A549 (cell line): ENCODE results near the gene ME2.

Source experiments
- CEBPB ChIP-seq, 2 experiments: fragments of >200 bp in 1 of 2; sonication (Bioruptor Twin) in 1 of 2; formaldehyde crosslinking in 1 of 2; IDR thresholded peaks; 2 replicates each; pipeline ENCODE4 v1.6.1; 2012 to 2016
- CHD2 ChIP-seq: fragments of 150-350 bp; IDR thresholded peaks from 2 replicates; pipeline ENCODE4 v1.6.1; 2014; ENCODE audit warnings: low read length; ENCODE audit not compliant: partially characterized antibody
- KDM1A ChIP-seq: fragments of 200-600 bp; sonication (generic); IDR thresholded peaks from 2 replicates; pipeline ENCODE4 v1.6.1; 2016; ENCODE audit warnings: low read depth, mild to moderate bottlenecking
- MAZ ChIP-seq: fragments of 150-350 bp; IDR thresholded peaks from 2 replicates; pipeline ENCODE4 v1.6.1; 2014; ENCODE audit warnings: antibody characterized with exemption, low read depth, low read length, borderline replicate concordance
- MYC ChIP-seq: IDR thresholded peaks from 2 replicates; pipeline ENCODE4 v1.6.1; 2012; ENCODE audit warnings: mild to moderate bottlenecking, inconsistent platforms, low read length, improper control_type of control experiment, borderline replicate concordance
- POLR2A ChIP-seq: IDR thresholded peaks from 2 replicates; pipeline ENCODE4 v1.6.1; 2012; ENCODE audit warnings: mild to moderate bottlenecking, low read length
- RAD21 ChIP-seq, 2 experiments: fragments of >200 bp in 1 of 2; sonication (Bioruptor Twin) in 1 of 2; formaldehyde crosslinking in 1 of 2; IDR thresholded peaks in 1 of 2; conservative IDR thresholded peaks in 1 of 2; 2 replicates in 1 of 2; 3 replicates in 1 of 2; pipeline ENCODE4 v1.6.1; 2012 to 2018; ENCODE audit warnings: inconsistent platforms in 1 of 2
- RCOR1 ChIP-seq: fragments of 150-350 bp; IDR thresholded peaks from 2 replicates; pipeline ENCODE4 v1.6.1; 2014; ENCODE audit warnings: antibody characterized with exemption, low read length, low read depth
- TF ChIP-seq, protein P1 (sequence below): fragments of >200 bp; sonication (Bioruptor Twin); formaldehyde crosslinking; IDR thresholded peaks from 3 replicates; pipeline ENCODE4 v1.5.1; 2016
- TF ChIP-seq, protein P2 (sequence below): fragments of 450-650 bp; IDR thresholded peaks from 2 replicates; pipeline ENCODE4 v1.6.1; 2014; ENCODE audit warnings: antibody characterized with exemption

DNA sequence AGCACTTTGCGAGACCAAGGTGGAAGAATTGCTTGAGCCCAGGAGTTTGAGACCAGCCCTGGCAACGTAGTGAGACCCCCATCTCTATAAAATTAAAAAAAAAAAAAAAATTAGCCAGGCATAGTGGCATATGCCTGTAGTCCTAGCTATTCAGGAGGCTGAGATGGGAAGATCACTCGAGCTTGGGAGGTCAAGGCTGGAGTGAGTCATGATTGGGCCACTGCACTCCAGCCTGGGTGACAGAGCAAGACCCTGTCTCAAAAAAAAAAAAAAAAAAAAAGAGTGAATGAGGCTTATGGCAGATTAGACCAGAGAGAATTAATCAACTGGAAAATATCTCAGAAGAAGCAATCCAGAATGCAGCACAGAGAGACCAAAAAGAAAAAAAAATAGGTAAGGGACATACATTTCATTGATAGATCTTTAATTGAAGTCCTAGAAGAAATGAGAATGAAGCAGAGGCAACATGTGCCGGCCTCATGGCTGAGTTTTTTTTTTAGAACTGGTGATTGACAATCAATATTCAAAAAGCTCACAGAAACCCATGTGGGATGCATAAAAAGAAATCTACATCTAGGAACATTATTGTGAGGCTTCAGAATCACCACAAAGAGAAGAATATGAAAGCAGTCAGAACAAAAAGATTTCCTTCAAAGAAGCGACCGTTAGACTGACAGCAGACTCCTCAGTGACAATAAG lies 56.7 kb downstream of the ME2 start:
- no peak for TF ChIP-seq CHD2
- TF ChIP-seq, protein P1, sequence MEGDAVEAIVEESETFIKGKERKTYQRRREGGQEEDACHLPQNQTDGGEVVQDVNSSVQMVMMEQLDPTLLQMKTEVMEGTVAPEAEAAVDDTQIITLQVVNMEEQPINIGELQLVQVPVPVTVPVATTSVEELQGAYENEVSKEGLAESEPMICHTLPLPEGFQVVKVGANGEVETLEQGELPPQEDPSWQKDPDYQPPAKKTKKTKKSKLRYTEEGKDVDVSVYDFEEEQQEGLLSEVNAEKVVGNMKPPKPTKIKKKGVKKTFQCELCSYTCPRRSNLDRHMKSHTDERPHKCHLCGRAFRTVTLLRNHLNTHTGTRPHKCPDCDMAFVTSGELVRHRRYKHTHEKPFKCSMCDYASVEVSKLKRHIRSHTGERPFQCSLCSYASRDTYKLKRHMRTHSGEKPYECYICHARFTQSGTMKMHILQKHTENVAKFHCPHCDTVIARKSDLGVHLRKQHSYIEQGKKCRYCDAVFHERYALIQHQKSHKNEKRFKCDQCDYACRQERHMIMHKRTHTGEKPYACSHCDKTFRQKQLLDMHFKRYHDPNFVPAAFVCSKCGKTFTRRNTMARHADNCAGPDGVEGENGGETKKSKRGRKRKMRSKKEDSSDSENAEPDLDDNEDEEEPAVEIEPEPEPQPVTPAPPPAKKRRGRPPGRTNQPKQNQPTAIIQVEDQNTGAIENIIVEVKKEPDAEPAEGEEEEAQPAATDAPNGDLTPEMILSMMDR = no peak
- no peak for TF ChIP-seq CEBPB (IDR thresholded peaks at IDR 0.05)
- no peak for TF ChIP-seq KDM1A
- TF ChIP-seq MYC = no peak
- TF ChIP-seq POLR2A = no peak
- no peak for TF ChIP-seq RAD21 (conservative IDR thresholded peaks at IDR 0.05 in 1 of 2, IDR thresholded peaks at IDR 0.05 in 1 of 2)
- TF ChIP-seq, protein P2, sequence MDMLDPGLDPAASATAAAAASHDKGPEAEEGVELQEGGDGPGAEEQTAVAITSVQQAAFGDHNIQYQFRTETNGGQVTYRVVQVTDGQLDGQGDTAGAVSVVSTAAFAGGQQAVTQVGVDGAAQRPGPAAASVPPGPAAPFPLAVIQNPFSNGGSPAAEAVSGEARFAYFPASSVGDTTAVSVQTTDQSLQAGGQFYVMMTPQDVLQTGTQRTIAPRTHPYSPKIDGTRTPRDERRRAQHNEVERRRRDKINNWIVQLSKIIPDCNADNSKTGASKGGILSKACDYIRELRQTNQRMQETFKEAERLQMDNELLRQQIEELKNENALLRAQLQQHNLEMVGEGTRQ = no peak
- TF ChIP-seq MAZ = no peak
- TF ChIP-seq RCOR1 = no peak
